ENCODE data around the gene SERINC1.

GRCh38 chr6:122431780-122432179 is 39.8 kb downstream of the SERINC1 start:
- no peak for TF ChIP-seq TEAD4 (IDR thresholded peaks at IDR 0.05)
- TF ChIP-seq EP300 (IDR thresholded peaks at IDR 0.05; ENCODE audit: borderline replicate concordance), result no peak

Data from Ishikawa (cell line).